T47D (cell line): Measurements from ENCODE around the gene P4HTM.

Experiments used
- DNase-seq, 2 experiments: peaks; one replicate each; pipeline versions ENCODE4 v3.0.0 to v3.0.0-alpha.2; 2011 to 2012; ENCODE audit warnings: low read depth in 1 of 2, low spot score in 1 of 2
- JUND ChIP-seq: IDR thresholded peaks from 2 replicates; pipeline ENCODE4 v1.6.1; 2012; ENCODE audit warnings: low read depth
- in situ Hi-C: cut with HindIII; loops from 2 replicates; pipeline ENCODE4 v1.10.0; 2016; ENCODE audit warnings: low sequenced_read_pairs, low pct_unique_long_range_greater_than_20kb

P4HTM gene

GRCh38 chr3:48963591-48963990 is 26.4 kb upstream of the P4HTM start:
- in situ Hi-C loops, result no loop called here
- no peak for DNase-seq
- no peak for TF ChIP-seq JUND

GRCh38 chr3:48966367-48966766 is 23.7 kb upstream of the P4HTM start:
- DNase-seq, result no peak
- in situ Hi-C loops, result no loop called here
- no peak for TF ChIP-seq JUND

- in situ Hi-C loops, result no loop called here
- DNase-seq, result no peak
- no peak for TF ChIP-seq JUND
Observed at GRCh38 chr3:48966876-48967361, 23.1 kb upstream of the P4HTM start.

GRCh38 chr3:48970586-48970985 is 19.5 kb upstream of the P4HTM start:
- TF ChIP-seq JUND, result no peak
- in situ Hi-C loops, result no loop called here
- DNase-seq, result no peak

- no peak for DNase-seq
- in situ Hi-C loops, result no loop called here
- no peak for TF ChIP-seq JUND
Observed at GRCh38 chr3:48974076-48974864, 15.8 kb upstream of the P4HTM start.

- no peak for TF ChIP-seq JUND
- in situ Hi-C loops, result no loop called here
- no peak for DNase-seq
Observed at GRCh38 chr3:48979451-48979850, 10.6 kb upstream of the P4HTM start.

GRCh38 chr3:48980295-48980694 is 9.7 kb upstream of the P4HTM start:
- in situ Hi-C loops, result no loop called here
- no peak for TF ChIP-seq JUND
- no peak for DNase-seq

GRCh38 chr3:48982016-48982415 is 8.0 kb upstream of the P4HTM start:
- in situ Hi-C loops, result no loop called here
- TF ChIP-seq JUND, result no peak
- DNase-seq, result no peak

- no peak for TF ChIP-seq JUND
- in situ Hi-C loops, result no loop called here
- DNase-seq, result no peak
Observed at GRCh38 chr3:48982686-48983085, 7.4 kb upstream of the P4HTM start.

- no peak for TF ChIP-seq JUND
- no peak for DNase-seq
- in situ Hi-C loops, result no loop called here
Observed at GRCh38 chr3:48983096-48983495, 6.9 kb upstream of the P4HTM start.

- in situ Hi-C loops, result no loop called here
Observed at GRCh38 chr3:48984663-48985062, 5.4 kb upstream of the P4HTM start.

GRCh38 chr3:48985831-48986376 is 4.1 kb upstream of the P4HTM start:
- DNase-seq, result no peak
- in situ Hi-C loops, result no loop called here
- no peak for TF ChIP-seq JUND

More at GRCh38 chr3:48984663-48985062, 5.4 kb upstream of the P4HTM start:
- DNase-seq, result no peak
- no peak for TF ChIP-seq JUND

- in situ Hi-C loops, result no loop called here
- TF ChIP-seq JUND, result no peak
Observed at GRCh38 chr3:48989126-48989795, 780 bp upstream of the P4HTM start.

More at GRCh38 chr3:48989126-48989795, 780 bp upstream of the P4HTM start:
- no peak for DNase-seq
